ENCODE data around the gene PABPN1L. TPM values are rescaled to one million over a fixed set of nuclear protein-coding genes. Genes with fewer than 3 reads are reported as not detected.
"Not testable (repeated sequence)": the region's sequence is repeated elsewhere in the genome, so short reads cannot be mapped to it uniquely, and the experiment has no call there.

The PABPN1L gene
- total and polyA plus RNA-seq, 2 donors (not counting 3 experiments of a cell fraction or from before 2014, with no cell fraction given) = not detected

DNA sequence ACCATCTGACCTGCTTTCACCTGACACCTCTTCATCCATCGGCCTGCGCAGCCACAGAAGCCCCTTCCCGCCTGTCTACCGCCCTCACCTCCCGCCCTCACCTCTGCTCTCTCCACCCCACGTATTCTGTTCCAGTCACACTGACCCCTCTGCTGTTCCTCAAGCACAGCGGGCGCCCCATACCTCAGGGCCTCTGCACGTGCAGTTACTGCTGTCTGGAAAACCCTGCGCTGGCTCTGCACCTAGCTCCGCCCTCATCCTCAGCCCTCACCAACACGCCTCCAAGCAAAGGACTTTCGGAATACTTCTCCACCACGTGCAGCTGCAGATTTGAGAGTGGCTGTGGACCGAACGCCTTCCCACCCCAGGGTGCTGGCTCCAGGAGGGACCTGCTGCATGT lies 24.6 kb upstream of the PABPN1L start:
- Histone ChIP-seq H3K9ac (replicated peaks; ENCODE audit: extremely low read depth, insufficient read depth, low read length) (no peak overlapping the region), H3K4me1 (ENCODE audit: control insufficient read depth, extremely low read depth, insufficient read depth, low read length) (no peaks in the 10 kb centered on the region), H3K27me3 (ENCODE audit: control insufficient read depth in 2 of 2, insufficient read depth in 2 of 2, low read length in 2 of 2) (no peaks in the 10 kb centered on the region), H3K4me2 (ENCODE audit: insufficient read depth, low read length) (no peak overlapping the region), H3K9me1 (replicated peaks; ENCODE audit: control insufficient read depth, extremely low read depth, insufficient read depth, low read length) (no peaks in the 10 kb centered on the region), H2AFZ (ENCODE audit: low read depth, low read length) (no peak overlapping the region), H3K4me3 (replicated peaks in 1 of 3; ENCODE audit: insufficient read depth in 1 of 3, low read depth in 1 of 3, low read length in 3 of 3) (no peak overlapping the region), H3K27ac (ENCODE audit: insufficient read depth, low read depth, low read length) (no peak overlapping the region), H3K79me2 (ENCODE audit: control insufficient read depth, insufficient read depth, low read length) (no peaks in the 10 kb centered on the region), H3K36me3 (ENCODE audit: control insufficient read depth in 2 of 2, extremely low read depth in 1 of 2, insufficient read depth in 2 of 2, low read length in 2 of 2) (no peaks in the 10 kb centered on the region), H4K20me1 (replicated peaks; ENCODE audit: control insufficient read depth, extremely low read depth, insufficient read depth, low read length) (no peaks in the 10 kb centered on the region), H3K9me3 (replicated peaks; ENCODE audit: control insufficient read depth, insufficient read depth, low read length) (no peaks in the 10 kb centered on the region)
- dilution Hi-C loops (cut with MboI; ENCODE audit: extremely low pct_ligation_motif_present, low sequenced_read_pairs) = no loop called here
- FAIRE-seq (no peak), DNase-seq (ENCODE audit: low read depth, low spot score) (no peak)
- ChIA-PET POLR2A (no interaction called here), CTCF (no interaction called here)
- intact Hi-C loops (cut with micrococcal nuclease) = no loop called here
- no TSS peak for BruUV-seq (replicated peaks)
- TF ChIP-seq, protein P1, sequence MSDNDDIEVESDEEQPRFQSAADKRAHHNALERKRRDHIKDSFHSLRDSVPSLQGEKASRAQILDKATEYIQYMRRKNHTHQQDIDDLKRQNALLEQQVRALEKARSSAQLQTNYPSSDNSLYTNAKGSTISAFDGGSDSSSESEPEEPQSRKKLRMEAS (IDR thresholded peaks at IDR 0.05; ENCODE audit: insufficient read depth, insufficient read length) = no peak
- TF ChIP-seq, protein P2, sequence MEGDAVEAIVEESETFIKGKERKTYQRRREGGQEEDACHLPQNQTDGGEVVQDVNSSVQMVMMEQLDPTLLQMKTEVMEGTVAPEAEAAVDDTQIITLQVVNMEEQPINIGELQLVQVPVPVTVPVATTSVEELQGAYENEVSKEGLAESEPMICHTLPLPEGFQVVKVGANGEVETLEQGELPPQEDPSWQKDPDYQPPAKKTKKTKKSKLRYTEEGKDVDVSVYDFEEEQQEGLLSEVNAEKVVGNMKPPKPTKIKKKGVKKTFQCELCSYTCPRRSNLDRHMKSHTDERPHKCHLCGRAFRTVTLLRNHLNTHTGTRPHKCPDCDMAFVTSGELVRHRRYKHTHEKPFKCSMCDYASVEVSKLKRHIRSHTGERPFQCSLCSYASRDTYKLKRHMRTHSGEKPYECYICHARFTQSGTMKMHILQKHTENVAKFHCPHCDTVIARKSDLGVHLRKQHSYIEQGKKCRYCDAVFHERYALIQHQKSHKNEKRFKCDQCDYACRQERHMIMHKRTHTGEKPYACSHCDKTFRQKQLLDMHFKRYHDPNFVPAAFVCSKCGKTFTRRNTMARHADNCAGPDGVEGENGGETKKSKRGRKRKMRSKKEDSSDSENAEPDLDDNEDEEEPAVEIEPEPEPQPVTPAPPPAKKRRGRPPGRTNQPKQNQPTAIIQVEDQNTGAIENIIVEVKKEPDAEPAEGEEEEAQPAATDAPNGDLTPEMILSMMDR (IDR thresholded peaks at IDR 0.05; ENCODE audit: extremely low read depth in 1 of 2, insufficient read depth in 1 of 2, low read depth in 1 of 2, low read length in 2 of 2) = no peak
- TF ChIP-seq POLR2AphosphoS5 (IDR thresholded peaks at IDR 0.05; ENCODE audit: insufficient read depth, low read depth, low read length) (no peak), MYC (IDR thresholded peaks at IDR 0.05; ENCODE audit: low read depth, low read length) (no peak), FOS (IDR thresholded peaks at IDR 0.05; ENCODE audit: borderline replicate concordance, insufficient read depth, low read length) (no peak), POLR2A (IDR thresholded peaks at IDR 0.05; ENCODE audit: low read depth, low read length) (no peak), EZH2 (IDR thresholded peaks at IDR 0.05; ENCODE audit: borderline replicate concordance, low read depth, low read length, severe bottlenecking) (no peak), JUN (IDR thresholded peaks at IDR 0.05; ENCODE audit: borderline replicate concordance, insufficient read depth, insufficient read length, low read depth) (no peak), GATA2 (IDR thresholded peaks at IDR 0.05; ENCODE audit: insufficient read depth, insufficient read length, low read depth, low read length) (no peak)

DNA sequence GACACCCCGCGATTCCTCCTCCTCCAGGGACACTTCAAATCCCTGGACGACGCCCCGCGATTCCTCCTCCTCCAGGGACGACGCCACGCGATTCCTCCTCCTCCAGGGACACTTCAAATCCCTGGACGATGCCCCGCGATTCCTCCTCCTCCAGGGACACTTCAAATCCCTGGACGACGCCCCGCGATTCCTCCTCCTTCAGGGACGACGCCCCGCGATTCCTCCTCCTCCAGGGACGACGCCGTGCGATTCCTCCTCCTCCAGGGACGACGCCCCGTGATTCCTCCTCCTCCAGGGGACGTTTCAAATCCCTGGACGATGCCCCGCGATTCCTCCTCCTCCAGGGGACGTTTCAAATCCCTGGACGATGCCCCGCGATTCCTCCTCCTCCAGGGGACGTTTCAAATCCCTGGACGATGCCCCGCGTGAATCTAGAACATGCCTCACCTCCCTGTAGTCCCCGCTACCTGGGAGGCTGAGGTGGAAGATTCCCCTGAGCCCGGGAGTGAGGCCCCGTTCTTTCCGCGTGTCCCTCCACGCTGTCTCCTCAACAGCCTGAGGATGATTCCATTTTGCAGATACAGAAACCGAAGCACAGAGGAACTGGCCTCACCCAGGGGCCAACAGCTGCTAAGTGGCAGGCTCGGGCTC lies 23.4 kb upstream of the PABPN1L start:
- CTCF ChIA-PET; H3K27me3 ChIP-seq (ENCODE audit: control insufficient read depth in 2 of 2, insufficient read depth in 2 of 2, low read length in 2 of 2); H4K20me1 ChIP-seq (replicated peaks; ENCODE audit: control insufficient read depth, extremely low read depth, insufficient read depth, low read length); H3K9me3 ChIP-seq (replicated peaks; ENCODE audit: control insufficient read depth, insufficient read depth, low read length); dilution Hi-C loops (cut with MboI; ENCODE audit: extremely low pct_ligation_motif_present, low sequenced_read_pairs); intact Hi-C loops (cut with micrococcal nuclease); H3K79me2 ChIP-seq (ENCODE audit: control insufficient read depth, insufficient read depth, low read length); H3K4me3 ChIP-seq (replicated peaks in 1 of 3; ENCODE audit: insufficient read depth in 1 of 3, low read depth in 1 of 3, low read length in 3 of 3); POLR2A ChIA-PET; H3K4me1 ChIP-seq (ENCODE audit: control insufficient read depth, extremely low read depth, insufficient read depth, low read length); H3K36me3 ChIP-seq (ENCODE audit: control insufficient read depth in 2 of 2, extremely low read depth in 1 of 2, insufficient read depth in 2 of 2, low read length in 2 of 2); H3K4me2 ChIP-seq (ENCODE audit: insufficient read depth, low read length); DNase-seq (ENCODE audit: low read depth, low spot score); H3K9ac ChIP-seq (replicated peaks; ENCODE audit: extremely low read depth, insufficient read depth, low read length); BruUV-seq (replicated peaks); H3K27ac ChIP-seq (ENCODE audit: insufficient read depth, low read depth, low read length); H2AFZ ChIP-seq (ENCODE audit: low read depth, low read length); H3K9me1 ChIP-seq (replicated peaks; ENCODE audit: control insufficient read depth, extremely low read depth, insufficient read depth, low read length); FAIRE-seq: not testable (repeated sequence)

All from endothelial cell of umbilical vein (primary cell).